GM13977 (cell line): Measurements from ENCODE around the gene ATP11B.

ENCODE experiments used
- DNase-seq: peaks from one replicate; pipeline ENCODE4 v3.0.0; 2012; ENCODE audit warnings: low spot score
- CTCF ChIP-seq: IDR thresholded peaks from 2 replicates; pipeline ENCODE4 v1.5.1; 2012; ENCODE audit warnings: mild to moderate bottlenecking, control low read depth; ENCODE audit not compliant: insufficient read depth; ENCODE audit errors: extremely low read depth, missing control alignments
- in situ Hi-C: fragments of 300-500 bp; cut with MboI; formaldehyde crosslinking; loops from one replicate; pipeline ENCODE4 v1.12.0; 2022; ENCODE audit warnings: low sequenced_read_pairs, low pct_unique_long_range_greater_than_20kb, mixed read lengths, inconsistent platforms; ENCODE audit not compliant: unreplicated experiment

The ATP11B gene

DNA sequence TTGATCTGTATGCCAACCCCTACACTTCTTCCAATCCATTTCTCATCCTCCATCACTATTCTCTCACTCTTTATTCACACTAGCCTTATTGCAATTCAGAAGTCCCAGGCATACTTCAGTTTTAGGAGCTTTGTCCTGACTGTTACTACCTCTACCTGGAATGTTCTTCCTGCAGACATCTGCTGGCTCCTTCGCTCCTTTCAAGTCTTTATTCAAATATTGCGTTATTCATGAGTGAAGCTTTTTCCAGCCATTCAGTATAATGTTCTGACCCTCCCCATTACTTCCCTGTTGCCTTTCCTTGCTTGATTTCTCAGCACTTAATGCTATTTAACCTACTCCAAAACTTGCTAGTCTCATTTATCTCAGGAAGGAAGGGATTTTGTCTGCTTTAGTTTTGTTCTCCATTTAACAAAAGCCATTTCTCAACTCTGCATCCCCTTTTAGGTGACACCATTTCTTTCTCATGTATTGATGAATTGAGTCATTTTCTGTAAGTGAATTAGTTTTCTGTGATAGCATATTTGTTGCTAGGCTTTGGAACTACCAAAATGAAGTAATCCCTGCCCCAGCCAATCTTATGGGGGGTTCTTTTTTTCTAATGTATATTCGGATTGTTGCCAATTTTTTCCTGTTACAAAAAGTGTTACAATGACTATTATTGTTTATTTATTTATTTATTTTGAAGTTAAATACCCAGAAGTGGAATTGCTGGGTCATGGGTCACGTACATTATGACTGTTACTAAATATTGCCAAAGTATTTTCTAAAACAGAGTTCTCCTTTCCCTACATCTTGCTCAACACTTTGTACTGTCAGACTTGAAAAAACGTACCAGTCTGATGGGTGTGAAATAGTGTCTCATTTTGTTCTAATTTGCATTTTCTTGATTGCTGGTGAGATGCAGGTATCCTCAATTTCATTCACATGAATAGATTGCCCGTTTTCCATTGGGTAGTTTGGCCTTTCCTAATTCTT lies 9.4 kb downstream of the ATP11B start:
- no peak for DNase-seq
- TF ChIP-seq CTCF = no peak
- in situ Hi-C loops = no loop called here

GRCh38 chr3:182803596-182803995 lies 10.3 kb downstream of the ATP11B start:
- no peak for DNase-seq
- no peak for TF ChIP-seq CTCF
- in situ Hi-C loops = no loop called here

- no peak for TF ChIP-seq CTCF
- no peak for DNase-seq
- in situ Hi-C loops = no loop called here
Observed at GRCh38 chr3:182807061-182807460, 13.8 kb downstream of the ATP11B start.

DNA sequence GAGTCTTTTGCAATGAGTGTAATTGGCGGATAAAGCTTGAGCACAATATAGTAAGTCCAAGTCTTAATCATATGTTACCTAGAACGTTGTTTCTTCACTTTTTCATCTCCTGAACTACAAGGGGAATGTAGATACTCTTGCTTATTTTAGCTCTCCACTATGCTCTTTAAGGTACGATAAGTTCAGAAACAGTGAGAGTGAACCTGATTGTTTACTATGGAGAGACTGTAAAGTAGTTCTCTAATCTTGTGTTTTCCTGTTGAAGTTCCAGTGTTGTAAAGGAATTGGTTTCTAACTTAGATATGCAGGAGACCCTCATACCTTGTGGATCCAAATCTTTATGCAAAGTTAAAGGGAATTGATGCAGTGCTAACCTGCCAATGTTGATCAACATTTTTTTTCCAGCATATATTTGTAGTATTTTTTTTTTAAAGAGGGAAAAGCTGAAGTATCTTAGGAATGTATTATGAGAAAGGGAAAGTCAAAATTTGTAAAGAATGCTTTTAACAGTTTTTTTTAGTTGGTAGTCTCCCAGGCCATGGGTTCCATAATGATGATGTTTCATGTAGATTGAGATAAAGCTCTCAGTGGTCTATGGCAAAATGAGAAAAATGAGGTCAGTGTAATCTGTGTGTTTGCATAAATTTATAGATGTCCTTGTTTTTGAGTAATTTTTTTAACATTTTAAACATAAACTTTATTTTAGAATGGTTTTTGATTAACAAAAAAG lies 14.9 kb downstream of the ATP11B start:
- in situ Hi-C loops = no loop called here
- no peak for TF ChIP-seq CTCF
- no peak for DNase-seq

DNA sequence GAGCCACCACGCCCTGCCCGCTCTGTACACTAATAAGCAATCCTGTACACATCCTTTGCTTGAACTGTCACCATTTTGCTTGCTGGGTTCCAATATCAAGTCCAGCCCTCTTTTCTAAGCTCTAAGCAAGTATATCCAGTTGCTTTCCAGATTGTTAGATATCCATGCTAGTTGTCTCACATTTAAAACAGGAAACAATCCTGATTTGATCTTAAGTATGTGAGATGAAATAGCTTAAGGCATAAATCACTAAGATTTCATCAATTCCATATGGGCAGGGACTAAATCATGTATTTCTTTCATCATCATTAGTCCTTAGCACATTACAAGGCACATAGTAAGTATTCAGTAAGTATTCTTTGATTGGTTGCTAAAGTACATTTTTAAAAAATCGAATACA lies 16.2 kb downstream of the ATP11B start:
- DNase-seq = no peak
- TF ChIP-seq CTCF = no peak
- in situ Hi-C loops = no loop called here

GRCh38 chr3:182810574-182811268 lies 17.4 kb downstream of the ATP11B start:
- no peak for DNase-seq
- in situ Hi-C loops = no loop called here
- TF ChIP-seq CTCF = no peak
